H1 (cell line): ENCODE results near the gene MPV17L2.

Source experiments
- BCL11A ChIP-seq, 2 experiments: IDR thresholded peaks; one replicate each; pipeline ENCODE4 v1.6.1; 2011; ENCODE audit warnings: low read depth in 2 of 2, low read length in 2 of 2, mild to moderate bottlenecking in 2 of 2
- POLR2AphosphoS5 ChIP-seq: IDR thresholded peaks from 2 replicates; pipeline ENCODE4 v1.6.1; 2011; ENCODE audit warnings: low read depth, low read length
- TCF12 ChIP-seq: IDR thresholded peaks from 2 replicates; pipeline ENCODE4 v1.6.1; 2011; ENCODE audit warnings: low read depth, mild to moderate bottlenecking, low read length
- YY1 ChIP-seq: IDR thresholded peaks from 2 replicates; pipeline ENCODE4 v1.6.1; 2011; ENCODE audit warnings: low read depth, mild to moderate bottlenecking, low read length
- TF ChIP-seq, protein P1 (sequence below), 3 experiments: IDR thresholded peaks; 1 replicate in 2 of 3; 2 replicates in 1 of 3; pipeline versions ENCODE4 v1.5.1 to v1.6.1; 2011; ENCODE audit warnings: low read length in 3 of 3, mild to moderate bottlenecking in 3 of 3, inconsistent platforms in 2 of 3, low read depth in 1 of 3, moderate library complexity in 1 of 3; ENCODE audit not compliant: insufficient read depth in 1 of 3; ENCODE audit errors: control extremely low read depth in 1 of 3

DNA sequence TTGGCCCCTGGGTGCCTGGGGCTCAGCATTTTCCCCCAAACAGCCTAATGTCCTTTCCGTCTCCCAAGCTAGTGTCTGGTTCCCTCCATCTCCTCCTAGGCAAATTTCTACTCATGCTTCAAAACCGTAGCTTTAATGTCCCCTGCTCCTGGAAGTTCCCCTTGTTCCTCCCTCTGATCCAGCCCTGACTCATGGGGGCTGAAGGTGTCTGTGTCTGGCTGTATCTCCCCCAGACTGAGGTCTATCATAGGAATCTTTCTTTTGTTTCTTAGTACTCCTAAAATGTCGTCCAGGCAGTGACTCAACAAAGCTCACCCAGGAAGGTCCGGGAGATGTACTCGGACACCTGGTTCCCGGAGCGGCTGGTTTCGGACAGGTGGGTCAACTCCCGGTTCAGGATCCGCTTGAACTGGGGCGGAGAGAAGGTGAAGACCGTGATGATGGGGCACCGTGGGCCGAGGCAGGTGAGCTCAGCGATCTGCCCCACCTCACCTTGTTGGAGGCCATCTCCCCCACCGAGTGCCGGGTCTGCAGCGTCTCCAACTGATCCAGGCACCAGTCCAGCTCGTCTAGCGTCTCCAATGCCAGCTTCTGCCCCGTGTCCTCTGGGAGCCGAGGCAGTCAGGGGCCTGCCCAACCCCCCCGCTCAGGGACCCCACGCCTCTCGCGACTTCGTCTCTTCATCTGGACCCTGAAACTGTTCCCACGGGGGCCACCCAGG, 27.1 kb downstream of the MPV17L2 start:
- TF ChIP-seq TCF12 (no peak), BCL11A (IDR thresholded peaks at IDR 0.05; ENCODE audit: low read depth in 2 of 2, low read length in 2 of 2) (no peak), POLR2AphosphoS5 (no peak), YY1 (no peak)
- TF ChIP-seq, protein P1, sequence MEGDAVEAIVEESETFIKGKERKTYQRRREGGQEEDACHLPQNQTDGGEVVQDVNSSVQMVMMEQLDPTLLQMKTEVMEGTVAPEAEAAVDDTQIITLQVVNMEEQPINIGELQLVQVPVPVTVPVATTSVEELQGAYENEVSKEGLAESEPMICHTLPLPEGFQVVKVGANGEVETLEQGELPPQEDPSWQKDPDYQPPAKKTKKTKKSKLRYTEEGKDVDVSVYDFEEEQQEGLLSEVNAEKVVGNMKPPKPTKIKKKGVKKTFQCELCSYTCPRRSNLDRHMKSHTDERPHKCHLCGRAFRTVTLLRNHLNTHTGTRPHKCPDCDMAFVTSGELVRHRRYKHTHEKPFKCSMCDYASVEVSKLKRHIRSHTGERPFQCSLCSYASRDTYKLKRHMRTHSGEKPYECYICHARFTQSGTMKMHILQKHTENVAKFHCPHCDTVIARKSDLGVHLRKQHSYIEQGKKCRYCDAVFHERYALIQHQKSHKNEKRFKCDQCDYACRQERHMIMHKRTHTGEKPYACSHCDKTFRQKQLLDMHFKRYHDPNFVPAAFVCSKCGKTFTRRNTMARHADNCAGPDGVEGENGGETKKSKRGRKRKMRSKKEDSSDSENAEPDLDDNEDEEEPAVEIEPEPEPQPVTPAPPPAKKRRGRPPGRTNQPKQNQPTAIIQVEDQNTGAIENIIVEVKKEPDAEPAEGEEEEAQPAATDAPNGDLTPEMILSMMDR (IDR thresholded peaks at IDR 0.05; ENCODE audit: control extremely low read depth in 1 of 3, insufficient read depth in 1 of 3, low read depth in 1 of 3, low read length in 3 of 3), result no peak
